ENCODE results near the gene SFXN5.
"Not testable (repeated sequence)": the region's sequence is repeated elsewhere in the genome, so short reads cannot be mapped to it uniquely, and the experiment has no call there.

SFXN5 gene

DNA sequence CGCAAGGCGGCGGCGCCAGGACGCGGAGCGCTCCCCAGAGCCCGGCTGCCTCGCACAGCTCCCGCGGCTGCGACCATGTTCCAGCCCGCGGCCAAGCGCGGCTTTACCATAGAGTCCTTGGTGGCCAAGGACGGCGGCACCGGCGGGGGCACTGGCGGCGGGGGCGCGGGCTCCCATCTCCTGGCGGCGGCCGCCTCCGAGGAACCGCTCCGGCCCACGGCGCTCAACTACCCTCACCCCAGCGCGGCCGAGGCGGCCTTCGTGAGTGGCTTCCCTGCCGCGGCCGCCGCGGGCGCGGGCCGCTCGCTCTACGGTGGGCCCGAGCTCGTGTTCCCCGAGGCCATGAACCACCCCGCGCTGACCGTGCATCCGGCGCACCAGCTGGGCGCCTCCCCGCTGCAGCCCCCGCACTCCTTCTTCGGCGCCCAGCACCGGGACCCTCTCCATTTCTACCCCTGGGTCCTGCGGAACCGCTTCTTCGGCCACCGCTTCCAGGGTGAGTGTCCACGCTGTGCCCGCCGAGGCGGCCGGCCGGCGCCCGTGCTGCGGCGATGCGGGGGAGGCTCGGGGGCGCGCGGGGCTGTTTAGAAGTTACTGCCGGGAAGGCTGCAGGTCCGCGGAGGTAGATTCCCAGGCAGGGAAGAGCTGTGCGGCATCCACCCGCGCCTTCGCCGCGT is 153.5 kb downstream of the SFXN5 start:
- Mint-ChIP-seq H3K36me3 (ENCODE audit: low read depth) (no peaks in the 10 kb centered on the region), H3K4me1 (peaks cover 32% of the 10 kb centered on the region), H3K9me3 (no peaks in the 10 kb centered on the region), H3K27me3 (peaks cover 81% of the 10 kb centered on the region), H3K27ac (no peak overlapping the region), H3K4me3 (peak overlapping the region; percentile 56)
- DNase-seq (no peak), ATAC-seq (no peak)

GRCh38 chr2:72917138-72917876 is 154.2 kb downstream of the SFXN5 start, which contains the start of gene EMX1:
EMX1 (plus strand) TSS chr2:72917519; CDS start chr2:72917853, 334 bp downstream.
- Mint-ChIP-seq H3K36me3 (ENCODE audit: low read depth) (no peaks in the 10 kb centered on the region), H3K9me3 (no peaks in the 10 kb centered on the region), H3K27me3 (peaks cover 80% of the 10 kb centered on the region), H3K4me1 (peaks cover 32% of the 10 kb centered on the region), H3K27ac (no peak within 1 kb of the TSS), H3K4me3 (peak within 1 kb of the TSS; percentile 68)
- ATAC-seq = peak; percentile 30
- peak; percentile 55 for DNase-seq

DNA sequence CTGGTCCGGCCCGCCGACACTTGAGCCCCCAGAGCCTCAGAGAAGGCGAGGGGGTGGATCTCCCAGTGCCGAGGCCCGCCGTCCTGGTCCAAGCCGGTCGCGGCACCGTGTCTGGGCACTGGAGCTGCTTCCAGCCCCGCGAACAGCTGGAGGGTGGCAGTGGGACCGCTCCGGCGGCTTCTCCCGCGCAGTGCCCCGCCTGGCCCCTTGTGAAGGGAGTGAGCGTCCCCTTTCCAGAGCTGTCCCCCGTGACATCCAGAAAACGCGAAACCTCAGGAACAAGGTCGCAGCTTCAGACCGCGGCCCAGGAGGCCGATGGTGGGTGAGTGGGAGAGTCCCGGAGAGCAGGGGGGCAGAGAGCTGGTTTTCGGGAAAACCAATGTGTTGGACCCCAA is 154.8 kb downstream of the SFXN5 start:
- H3K27me3 Mint-ChIP-seq = peaks cover 80% of the 10 kb centered on the region
- H3K27ac Mint-ChIP-seq = no peak overlapping the region
- H3K36me3 Mint-ChIP-seq (ENCODE audit: low read depth) = no peaks in the 10 kb centered on the region
- peaks cover 32% of the 10 kb centered on the region for H3K4me1 Mint-ChIP-seq
- ATAC-seq = no peak
- H3K4me3 Mint-ChIP-seq = peak overlapping the region; percentile 68
- no peak for DNase-seq
- no peaks in the 10 kb centered on the region for H3K9me3 Mint-ChIP-seq

DNA sequence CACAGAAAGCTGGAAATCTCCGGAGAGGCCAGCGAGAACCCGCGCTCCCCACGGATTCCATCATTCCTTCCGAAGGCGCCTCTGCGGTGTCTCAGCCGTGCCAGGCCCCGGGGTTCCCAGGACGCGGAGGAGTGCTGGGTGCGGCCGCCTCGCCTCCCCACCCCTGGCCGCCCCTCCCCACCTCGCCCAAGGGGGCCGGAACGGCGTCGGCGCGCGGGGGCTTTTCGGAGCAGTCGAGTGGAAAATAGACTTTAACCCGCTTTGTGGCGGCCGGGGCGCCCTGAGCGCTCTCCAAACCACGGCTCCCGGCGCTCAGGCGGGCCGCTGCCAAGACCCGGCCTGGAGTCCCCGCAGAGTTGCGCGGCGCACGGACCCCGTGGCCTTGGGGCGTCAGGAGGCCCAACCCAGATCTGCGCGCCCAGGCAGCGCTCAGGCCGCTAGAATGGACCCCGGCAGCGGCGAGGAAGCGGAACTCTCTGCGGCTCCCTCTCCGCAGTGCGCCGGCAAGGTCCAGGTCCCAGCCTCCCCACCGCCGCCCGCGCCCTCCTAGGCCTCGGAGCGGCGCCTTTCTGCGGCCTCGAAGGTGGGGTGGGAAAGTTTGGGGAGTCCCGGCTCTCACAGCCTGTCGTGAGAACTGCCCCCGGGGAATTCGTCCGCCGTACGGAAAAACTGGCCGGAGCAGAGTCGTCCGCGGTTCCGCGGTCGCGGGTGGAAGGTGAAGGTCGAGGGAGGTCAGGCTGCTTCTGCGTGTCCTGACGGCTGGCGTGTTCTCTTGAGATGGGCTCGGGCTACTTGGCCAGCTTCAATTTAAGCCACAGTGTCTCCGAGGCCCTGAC is 155.4 kb downstream of the SFXN5 start:
- H3K4me3 Mint-ChIP-seq = peak overlapping the region; percentile 48
- ATAC-seq (peak; percentile 51), DNase-seq (peak; percentile 53)
- peaks cover 80% of the 10 kb centered on the region for H3K27me3 Mint-ChIP-seq
- H3K36me3 Mint-ChIP-seq (ENCODE audit: low read depth) = no peaks in the 10 kb centered on the region
- peaks cover 32% of the 10 kb centered on the region for H3K4me1 Mint-ChIP-seq
- no peak overlapping the region for H3K27ac Mint-ChIP-seq
- H3K9me3 Mint-ChIP-seq = no peaks in the 10 kb centered on the region

- H3K36me3 Mint-ChIP-seq (ENCODE audit: low read depth) = no peaks in the 10 kb centered on the region
- DNase-seq (no peak), ATAC-seq (no peak)
- H3K4me3 Mint-ChIP-seq = peak overlapping the region; percentile 11
- H3K27ac Mint-ChIP-seq = no peak overlapping the region
- H3K9me3 Mint-ChIP-seq = no peaks in the 10 kb centered on the region
- peaks cover 82% of the 10 kb centered on the region for H3K27me3 Mint-ChIP-seq
- peaks cover 29% of the 10 kb centered on the region for H3K4me1 Mint-ChIP-seq
Observed at GRCh38 chr2:72915320-72915906, 156.1 kb downstream of the SFXN5 start.

- Mint-ChIP-seq H3K4me3 (peak overlapping the region; percentile 11), H3K9me3 (no peaks in the 10 kb centered on the region), H3K36me3 (ENCODE audit: low read depth) (no peaks in the 10 kb centered on the region), H3K4me1 (peaks cover 28% of the 10 kb centered on the region), H3K27ac (no peak overlapping the region), H3K27me3 (peaks cover 84% of the 10 kb centered on the region)
- DNase-seq = no peak
- no peak for ATAC-seq
Observed at GRCh38 chr2:72914589-72915319, 156.8 kb downstream of the SFXN5 start.

DNA sequence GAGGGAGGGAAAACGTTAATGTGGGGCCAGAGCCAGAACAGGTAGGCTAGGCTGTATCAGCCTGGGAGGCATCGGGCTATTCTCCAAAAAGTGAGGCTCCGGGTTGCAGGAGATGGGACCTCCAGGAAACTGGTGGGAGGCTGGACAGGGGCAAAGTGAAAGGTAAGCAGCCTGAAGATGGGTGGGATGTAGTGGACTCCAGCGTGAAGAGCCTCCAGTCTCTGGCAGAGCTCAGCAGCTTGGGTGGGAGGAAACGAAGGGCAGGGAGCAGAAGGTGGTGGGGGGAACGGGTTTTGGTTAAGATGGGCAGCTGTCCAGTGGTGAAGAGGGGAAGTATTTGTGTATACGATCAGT is 157.3 kb downstream of the SFXN5 start:
- peaks cover 24% of the 10 kb centered on the region for H3K4me1 Mint-ChIP-seq
- no peak overlapping the region for H3K4me3 Mint-ChIP-seq
- H3K27me3 Mint-ChIP-seq = peaks cover 82% of the 10 kb centered on the region
- H3K36me3 Mint-ChIP-seq (ENCODE audit: low read depth) = no peaks in the 10 kb centered on the region
- no peak for DNase-seq
- no peak for ATAC-seq
- H3K9me3 Mint-ChIP-seq = no peaks in the 10 kb centered on the region
- no peak overlapping the region for H3K27ac Mint-ChIP-seq

GRCh38 chr2:72913486-72914205 is 157.9 kb downstream of the SFXN5 start:
- peaks cover 80% of the 10 kb centered on the region for H3K27me3 Mint-ChIP-seq
- no peak overlapping the region for H3K4me3 Mint-ChIP-seq
- H3K27ac Mint-ChIP-seq = no peak overlapping the region
- ATAC-seq (no peak), DNase-seq (no peak)
- no peaks in the 10 kb centered on the region for H3K9me3 Mint-ChIP-seq
- no peaks in the 10 kb centered on the region for H3K36me3 Mint-ChIP-seq (ENCODE audit: low read depth)
- peaks cover 23% of the 10 kb centered on the region for H3K4me1 Mint-ChIP-seq

- no peak for DNase-seq
- Mint-ChIP-seq H3K36me3 (ENCODE audit: low read depth) (no peaks in the 10 kb centered on the region), H3K4me1 (peaks cover 12% of the 10 kb centered on the region), H3K9me3 (no peaks in the 10 kb centered on the region), H3K4me3 (no peak overlapping the region), H3K27ac (no peak overlapping the region), H3K27me3 (peaks cover 74% of the 10 kb centered on the region)
- no peak for ATAC-seq
Observed at GRCh38 chr2:72911256-72911655, 160.3 kb downstream of the SFXN5 start.

DNA sequence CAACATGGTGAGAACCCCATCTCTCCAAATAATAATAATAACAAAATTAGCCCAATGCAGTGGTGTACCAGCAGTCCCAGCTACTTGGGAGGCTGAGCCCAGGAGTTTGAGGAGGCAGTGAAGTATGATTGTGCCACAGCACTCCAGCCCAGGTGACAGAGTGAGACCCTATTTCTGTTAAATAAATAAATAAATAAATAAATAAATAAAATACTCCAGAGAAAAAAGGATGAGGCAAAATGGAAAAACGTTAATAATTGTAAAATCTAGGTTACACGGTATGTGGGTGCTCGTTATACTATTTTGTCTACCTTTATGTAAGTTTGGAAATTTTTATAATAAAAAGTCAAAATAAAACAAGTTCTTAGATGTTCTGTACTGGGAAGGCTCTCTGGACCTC is 162.8 kb downstream of the SFXN5 start:
- H3K27ac Mint-ChIP-seq = no peak overlapping the region
- no peaks in the 10 kb centered on the region for H3K4me1 Mint-ChIP-seq
- no peak for DNase-seq
- no peaks in the 10 kb centered on the region for H3K9me3 Mint-ChIP-seq
- H3K36me3 Mint-ChIP-seq (ENCODE audit: low read depth) = no peaks in the 10 kb centered on the region
- peaks cover 66% of the 10 kb centered on the region for H3K27me3 Mint-ChIP-seq
- H3K4me3 Mint-ChIP-seq = no peak overlapping the region
- no peak for ATAC-seq

DNA sequence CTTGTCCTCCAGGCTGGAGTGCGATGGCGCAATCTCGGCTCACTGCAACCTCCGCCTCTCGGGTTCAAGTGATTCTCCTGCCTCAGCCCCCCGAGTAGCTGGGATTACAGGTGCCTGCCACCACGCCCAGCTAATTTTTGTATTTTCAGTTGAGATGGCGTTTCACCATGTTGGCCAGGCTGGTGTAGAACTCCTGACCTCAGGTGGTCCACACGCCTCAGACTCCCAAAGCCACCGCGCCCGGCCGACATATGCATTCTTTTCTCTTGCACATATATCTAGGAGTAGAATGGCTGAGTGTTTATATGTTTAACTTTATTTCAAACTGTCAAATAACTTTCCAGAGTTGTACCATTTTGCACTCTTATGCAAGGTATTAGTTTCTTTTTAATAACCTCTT is 164.1 kb downstream of the SFXN5 start:
- DNase-seq; H3K9me3 Mint-ChIP-seq; H3K27ac Mint-ChIP-seq; H3K36me3 Mint-ChIP-seq (ENCODE audit: low read depth); ATAC-seq; H3K4me1 Mint-ChIP-seq; H3K4me3 Mint-ChIP-seq: not testable (repeated sequence)
- H3K27me3 Mint-ChIP-seq = peaks cover 64% of the 10 kb centered on the region

GRCh38 chr2:72901426-72901825 is 170.1 kb downstream of the SFXN5 start:
- no peak for ATAC-seq
- Mint-ChIP-seq H3K4me1 (no peaks in the 10 kb centered on the region), H3K9me3 (no peaks in the 10 kb centered on the region), H3K4me3 (no peak overlapping the region), H3K27me3 (peaks cover 54% of the 10 kb centered on the region), H3K27ac (no peak overlapping the region), H3K36me3 (ENCODE audit: low read depth) (no peaks in the 10 kb centered on the region)
- no peak for DNase-seq

GRCh38 chr2:72900191-72900825 is 171.2 kb downstream of the SFXN5 start:
- Mint-ChIP-seq H3K27me3 (peaks cover 55% of the 10 kb centered on the region), H3K4me3 (no peak overlapping the region), H3K36me3 (ENCODE audit: low read depth) (no peaks in the 10 kb centered on the region), H3K27ac (no peak overlapping the region), H3K9me3 (no peaks in the 10 kb centered on the region), H3K4me1 (peaks cover 2% of the 10 kb centered on the region)
- DNase-seq = no peak
- ATAC-seq = no peak

Measured in activated naive CD8-positive, alpha-beta T cell treated with anti-CD3 and anti-CD28 coated beads, Interleukin-2, amount 50 U/mL, for 24 hours (primary cell).